ENCODE measurements around the gene MYO15A.

The MYO15A gene

GRCh38 chr17:18166894-18167293 lies 58.3 kb downstream of the MYO15A start:
- Histone ChIP-seq H3K27ac (no peak overlapping the region), H3K4me3 (no peak overlapping the region), H3K9me3 (no peaks in the 10 kb centered on the region), H3K27me3 (no peaks in the 10 kb centered on the region), H3K4me1 (no peaks in the 10 kb centered on the region), H3K36me3 (no peaks in the 10 kb centered on the region)
- intact Hi-C loops (cut with DNase I; ENCODE audit: low total_unique reads): no loop called here
- no peak for DNase-seq
- no peak for TF ChIP-seq CTCF (IDR thresholded peaks at IDR 0.05)

DNA sequence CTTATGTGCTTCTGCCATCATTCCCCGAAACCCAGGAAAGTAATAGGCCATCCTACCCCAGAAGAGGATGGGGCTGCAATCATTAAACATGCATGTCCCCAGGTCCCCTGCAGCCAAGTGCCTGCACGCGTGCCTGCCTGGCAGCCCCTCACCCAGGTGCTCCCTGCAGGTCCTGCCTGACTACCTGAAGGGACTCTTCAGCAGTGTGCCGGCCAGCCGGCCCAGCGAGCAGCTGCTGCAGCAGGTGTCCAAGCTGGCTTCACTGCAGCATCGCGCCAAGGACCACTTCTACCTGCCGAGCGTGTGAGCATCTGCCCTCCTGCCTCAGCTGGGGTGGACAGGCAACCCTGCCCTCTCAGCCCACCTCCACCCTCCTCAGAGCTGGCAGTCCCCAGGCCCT lies 58.9 kb downstream of the MYO15A start:
- H3K27ac ChIP-seq: no peak overlapping the region
- H3K4me1 ChIP-seq: no peaks in the 10 kb centered on the region
- TF ChIP-seq CTCF (IDR thresholded peaks at IDR 0.05): no peak
- no peaks in the 10 kb centered on the region for H3K27me3 ChIP-seq
- no peak overlapping the region for H3K4me3 ChIP-seq
- intact Hi-C loops (cut with DNase I; ENCODE audit: low total_unique reads): no loop called here
- no peaks in the 10 kb centered on the region for H3K36me3 ChIP-seq
- H3K9me3 ChIP-seq: no peaks in the 10 kb centered on the region
- no peak for DNase-seq

DNA sequence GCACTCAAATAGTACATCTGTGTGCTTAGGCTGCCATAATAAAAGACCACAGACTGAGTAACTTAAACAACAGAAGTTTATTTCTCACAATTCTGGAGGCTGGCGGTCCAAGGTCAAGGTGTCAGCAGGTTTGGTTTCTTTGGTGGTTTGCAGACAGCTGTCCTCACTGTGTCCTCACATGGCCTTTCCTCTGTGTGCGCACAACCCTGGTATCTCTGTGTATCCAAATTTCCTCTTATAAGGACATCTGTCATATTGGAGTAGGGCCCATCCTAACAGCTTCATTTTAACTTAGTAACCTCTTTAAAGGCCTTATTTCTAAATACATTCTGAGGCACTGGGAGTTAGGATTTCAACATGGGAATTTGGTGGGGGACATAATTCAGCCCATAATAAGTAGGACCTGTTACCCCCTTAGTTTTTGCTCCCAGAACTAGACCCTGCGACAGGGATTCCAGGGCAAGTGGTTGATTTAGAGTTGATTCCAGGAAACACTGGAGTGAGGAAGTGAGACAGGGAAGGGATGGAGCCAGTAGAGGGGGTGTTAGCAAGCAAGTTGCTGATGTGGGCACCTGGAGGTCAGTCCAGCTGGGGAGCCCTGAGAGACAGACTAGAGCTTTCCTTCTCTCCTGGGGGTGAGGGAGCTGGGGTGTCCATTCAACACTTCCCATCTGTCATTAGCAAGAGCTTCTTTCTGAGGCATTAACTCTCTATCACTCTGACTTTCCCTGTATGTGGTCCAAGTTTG lies 64.1 kb downstream of the MYO15A start:
- DNase-seq: no peak
- TF ChIP-seq CTCF (IDR thresholded peaks at IDR 0.05): no peak
- intact Hi-C loops (cut with DNase I; ENCODE audit: low total_unique reads): no loop called here
- H3K27me3 ChIP-seq: no peaks in the 10 kb centered on the region
- H3K36me3 ChIP-seq: no peaks in the 10 kb centered on the region
- no peak overlapping the region for H3K4me3 ChIP-seq
- no peaks in the 10 kb centered on the region for H3K9me3 ChIP-seq
- no peaks in the 10 kb centered on the region for H3K4me1 ChIP-seq
- H3K27ac ChIP-seq: no peak overlapping the region

DNA sequence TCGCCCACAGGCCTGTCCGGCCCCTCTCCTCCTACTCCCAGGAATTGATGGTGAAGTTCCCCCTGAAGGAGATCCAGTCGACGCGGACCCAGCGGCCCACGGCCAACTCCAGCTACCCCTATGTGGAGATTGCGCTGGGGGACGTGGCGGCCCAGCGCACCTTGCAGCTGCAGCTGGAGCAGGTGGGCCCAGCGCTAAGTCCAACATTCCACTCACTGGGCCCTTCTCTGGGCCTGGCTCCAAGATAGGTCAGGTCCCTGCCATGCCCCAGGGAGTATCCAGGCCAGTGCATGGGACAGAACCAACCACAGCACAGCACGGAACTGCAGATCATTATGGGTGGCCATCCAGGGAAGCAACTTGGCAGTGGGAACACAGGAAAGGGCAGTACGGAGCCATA lies 65.2 kb downstream of the MYO15A start:
- Histone ChIP-seq H3K27ac (no peak overlapping the region), H3K9me3 (no peaks in the 10 kb centered on the region), H3K27me3 (no peaks in the 10 kb centered on the region), H3K36me3 (no peaks in the 10 kb centered on the region), H3K4me3 (no peak overlapping the region), H3K4me1 (no peaks in the 10 kb centered on the region)
- DNase-seq: no peak
- no peak for TF ChIP-seq CTCF (IDR thresholded peaks at IDR 0.05)
- intact Hi-C loops (cut with DNase I; ENCODE audit: low total_unique reads): no loop called here

DNA sequence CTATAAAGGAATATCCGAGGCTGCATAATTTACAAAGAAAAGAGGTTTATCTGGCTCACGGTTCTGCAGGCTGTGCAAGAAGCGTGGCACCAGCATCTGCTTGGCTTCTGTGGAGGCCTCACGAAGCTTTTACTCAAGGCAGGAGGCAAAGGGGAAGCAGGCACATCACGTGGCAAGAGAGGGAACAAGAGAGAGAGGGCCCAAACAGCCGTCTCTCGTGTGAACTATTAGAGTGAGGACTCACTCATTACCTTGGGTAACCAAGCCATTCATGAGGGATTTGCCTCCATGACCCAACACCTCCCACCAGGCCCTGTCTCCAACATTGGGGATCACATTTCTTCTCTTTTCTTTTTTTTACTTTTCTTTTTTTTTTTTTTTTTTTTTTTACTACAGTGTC lies 67.6 kb downstream of the MYO15A start:
- intact Hi-C loops (cut with DNase I; ENCODE audit: low total_unique reads): no loop called here
- Histone ChIP-seq H3K36me3 (no peaks in the 10 kb centered on the region), H3K9me3 (no peaks in the 10 kb centered on the region), H3K4me1 (no peaks in the 10 kb centered on the region), H3K27me3 (no peaks in the 10 kb centered on the region), H3K27ac (no peak overlapping the region), H3K4me3 (no peak overlapping the region)
- peak in 1 of 2 donors; percentile 64 for DNase-seq
- no peak for TF ChIP-seq CTCF (IDR thresholded peaks at IDR 0.05)

- H3K9me3 ChIP-seq: no peaks in the 10 kb centered on the region
- TF ChIP-seq CTCF (IDR thresholded peaks at IDR 0.05): no peak
- intact Hi-C loops (cut with DNase I; ENCODE audit: low total_unique reads): no loop called here
- no peak for DNase-seq
- H3K4me1 ChIP-seq: peaks cover 0 to 5% (median 4%) of the 10 kb centered on the region in 4 donors
- no peak overlapping the region for H3K27ac ChIP-seq
- H3K4me3 ChIP-seq: no peak overlapping the region
- no peaks in the 10 kb centered on the region for H3K36me3 ChIP-seq
- H3K27me3 ChIP-seq: no peaks in the 10 kb centered on the region
Observed at GRCh38 chr17:18177133-18177532, 68.6 kb downstream of the MYO15A start.
